Measurements from ENCODE around the gene SLC22A25. TPM values are rescaled to one million over a fixed set of nuclear protein-coding genes. Genes with fewer than 3 reads are reported as not detected.
"Not testable (repeated sequence)": the region's sequence is repeated elsewhere in the genome, so short reads cannot be mapped to it uniquely, and the experiment has no call there.

Gene SLC22A25
- total and polyA plus RNA-seq, 2 donors from 2014 or later = not detected

GRCh38 chr11:63239254-63239653 lies 4.1 kb downstream of the SLC22A25 start:
- FAIRE-seq = no peak
- H3K9ac ChIP-seq (ENCODE audit: low read length in 3 of 3) = no peak overlapping the region
- TF ChIP-seq CTCF (IDR thresholded peaks at IDR 0.05; ENCODE audit: borderline replicate concordance, extremely low read depth, insufficient read depth) = no peak

GRCh38 chr11:63237413-63237812 lies 6.0 kb downstream of the SLC22A25 start:
- TF ChIP-seq CTCF (IDR thresholded peaks at IDR 0.05; ENCODE audit: borderline replicate concordance, extremely low read depth, insufficient read depth) = no peak
- no peaks in the 10 kb centered on the region for H3K4me1 ChIP-seq (ENCODE audit: control insufficient read depth in 2 of 3, insufficient read depth in 2 of 3, low read depth in 1 of 3, low read length in 3 of 3)
- H3K36me3 ChIP-seq (ENCODE audit: control insufficient read depth in 2 of 3, insufficient read depth in 3 of 3, low read length in 3 of 3) = no peaks in the 10 kb centered on the region
- no peaks in the 10 kb centered on the region for H3K9me3 ChIP-seq (ENCODE audit: control insufficient read depth in 2 of 3, insufficient read depth in 1 of 3, low read length in 3 of 3)
- FAIRE-seq = no peak
- H3K9ac ChIP-seq (ENCODE audit: low read length in 3 of 3) = no peak overlapping the region
- H3K4me3 ChIP-seq (ENCODE audit: low read length in 3 of 3) = no peak overlapping the region
- DNase-seq = no peak
- intact Hi-C loops (cut with DNase I) = no loop called here
- H3K27ac ChIP-seq (ENCODE audit: low read depth in 2 of 2, low read length in 2 of 2) = no peak overlapping the region
- no peaks in the 10 kb centered on the region for H3K27me3 ChIP-seq (ENCODE audit: control insufficient read depth, insufficient read depth, low read length)

More at GRCh38 chr11:63239254-63239653, 4.1 kb downstream of the SLC22A25 start:
- H3K36me3 ChIP-seq (ENCODE audit: control insufficient read depth in 2 of 3, insufficient read depth in 3 of 3, low read length in 3 of 3) = no peaks in the 10 kb centered on the region
- H3K27ac ChIP-seq (ENCODE audit: low read depth in 2 of 2, low read length in 2 of 2) = no peak overlapping the region
- no peak for DNase-seq
- H3K9me3 ChIP-seq (ENCODE audit: control insufficient read depth in 2 of 3, insufficient read depth in 1 of 3, low read length in 3 of 3) = no peaks in the 10 kb centered on the region
- H3K4me3 ChIP-seq (ENCODE audit: low read length in 3 of 3) = no peak overlapping the region
- H3K27me3 ChIP-seq (ENCODE audit: control insufficient read depth, insufficient read depth, low read length) = no peaks in the 10 kb centered on the region
- H3K4me1 ChIP-seq (ENCODE audit: control insufficient read depth in 2 of 3, insufficient read depth in 2 of 3, low read depth in 1 of 3, low read length in 3 of 3) = no peaks in the 10 kb centered on the region
- intact Hi-C loops (cut with DNase I) = no loop called here

- H3K9me3 ChIP-seq (ENCODE audit: control insufficient read depth in 2 of 3, insufficient read depth in 1 of 3, low read length in 3 of 3); H3K4me1 ChIP-seq (ENCODE audit: control insufficient read depth in 2 of 3, insufficient read depth in 2 of 3, low read depth in 1 of 3, low read length in 3 of 3); FAIRE-seq; H3K27me3 ChIP-seq (ENCODE audit: control insufficient read depth, insufficient read depth, low read length); H3K27ac ChIP-seq (ENCODE audit: low read depth in 2 of 2, low read length in 2 of 2); H3K9ac ChIP-seq (ENCODE audit: low read length in 3 of 3); DNase-seq; intact Hi-C loops (cut with DNase I); H3K36me3 ChIP-seq (ENCODE audit: control insufficient read depth in 2 of 3, insufficient read depth in 3 of 3, low read length in 3 of 3); H3K4me3 ChIP-seq (ENCODE audit: low read length in 3 of 3): not testable (repeated sequence)
Measured at GRCh38 chr11:63235471-63236461, 7.6 kb downstream of the SLC22A25 start.

- no peak for FAIRE-seq
- no peak for TF ChIP-seq CTCF (IDR thresholded peaks at IDR 0.05; ENCODE audit: borderline replicate concordance, extremely low read depth, insufficient read depth)
Measured at GRCh38 chr11:63229815-63230214, 13.6 kb downstream of the SLC22A25 start.

More at GRCh38 chr11:63229815-63230214, 13.6 kb downstream of the SLC22A25 start:
- no peaks in the 10 kb centered on the region for H3K36me3 ChIP-seq (ENCODE audit: control insufficient read depth in 2 of 3, insufficient read depth in 3 of 3, low read length in 3 of 3)
- no peak for DNase-seq
- H3K27ac ChIP-seq (ENCODE audit: low read depth in 2 of 2, low read length in 2 of 2) = no peak overlapping the region
- no peak overlapping the region for H3K9ac ChIP-seq (ENCODE audit: low read length in 3 of 3)
- H3K27me3 ChIP-seq (ENCODE audit: control insufficient read depth, insufficient read depth, low read length) = no peaks in the 10 kb centered on the region
- no peaks in the 10 kb centered on the region for H3K9me3 ChIP-seq (ENCODE audit: control insufficient read depth in 2 of 3, insufficient read depth in 1 of 3, low read length in 3 of 3)
- intact Hi-C loops (cut with DNase I) = no loop called here
- H3K4me3 ChIP-seq (ENCODE audit: low read length in 3 of 3) = no peak overlapping the region
- no peaks in the 10 kb centered on the region for H3K4me1 ChIP-seq (ENCODE audit: control insufficient read depth in 2 of 3, insufficient read depth in 2 of 3, low read depth in 1 of 3, low read length in 3 of 3)
